GM12878 (cell line): ENCODE results near the gene PTPRN2. TPM values are rescaled to one million over a fixed set of nuclear protein-coding genes. Genes with fewer than 3 reads are reported as not detected.

Experiments used
- ATAC-seq: fragments of 200-7000 bp; cut with Tn5 transposase; 3 replicates; pipeline ENCODE4 v1.9.1; 2020; ENCODE audit warnings: mild to moderate bottlenecking, moderate library complexity
- BruUV-seq: library from RNA; stranded (reverse); fragments of 400-500 nt; replicated peaks from 2 replicates; lab custom pipeline; 2021; lab: Mats Ljungman, UMichigan
- CTCF ChIA-PET: fragments of 300-600 bp; sonication (Branson Sonifier 250); formaldehyde crosslinking; extraction: SDS; loops from one replicate; lab custom pipeline; 2021; ENCODE audit warnings: inconsistent platforms; lab: Yijun Ruan, JAX
- POLR2A ChIA-PET: fragments of 350-600 bp; formaldehyde crosslinking; extraction: SDS; loops from one replicate; lab custom pipeline; 2021; ENCODE audit warnings: inconsistent platforms; lab: Charles Lee
- RAD21 ChIA-PET: fragments of 300-600 bp; sonication (Branson Sonifier 250); formaldehyde crosslinking; loops from one replicate; lab custom pipeline; 2023; ENCODE audit warnings: antibody characterized with exemption; ENCODE audit not compliant: unreplicated experiment; lab: Charles Lee
- SMC1A ChIA-PET: fragments of 300-600 bp; sonication (Branson Sonifier 250); formaldehyde crosslinking; loops from one replicate; lab custom pipeline; 2023; ENCODE audit not compliant: unreplicated experiment, uncharacterized antibody; lab: Charles Lee
- DNase-seq: peaks from one replicate; pipeline ENCODE4 v3.0.0-alpha.2; 2011; ENCODE audit warnings: low read depth, low spot score
- FAIRE-seq: peaks from 3 replicates; lab custom pipeline; 2011; peaks lifted over from hg19 to GRCh38; lab: Jason Lieb, UNC
- H2AFZ ChIP-seq: 2 replicates; pipeline ENCODE4 v1.6.0; 2011; ENCODE audit warnings: low read depth, low read length, control low read depth; ENCODE audit not compliant: control insufficient read depth
- H3K27ac ChIP-seq: 2 replicates; pipeline ENCODE4 v1.5.1; 2011; ENCODE audit warnings: control low read depth; ENCODE audit not compliant: control insufficient read depth, insufficient read depth
- H3K27me3 ChIP-seq, 2 experiments: replicated peaks in 1 of 2; 2 replicates each; pipeline versions ENCODE4 v1.6.0 to v1.6.1; 2011; ENCODE audit warnings: low read length in 1 of 2; ENCODE audit not compliant: control insufficient read depth in 2 of 2, insufficient read depth in 2 of 2
- H3K36me3 ChIP-seq, 2 experiments: 2 replicates each; pipeline ENCODE4 v1.5.1; 2011; ENCODE audit warnings: low read length in 1 of 2; ENCODE audit not compliant: control insufficient read depth in 2 of 2, insufficient read depth in 2 of 2
- H3K4me1 ChIP-seq: 2 replicates; pipeline ENCODE4 v1.6.1; 2011; ENCODE audit warnings: mild to moderate bottlenecking, low read length, moderate library complexity, mixed read lengths; ENCODE audit not compliant: control insufficient read depth, insufficient read depth
- H3K4me2 ChIP-seq: 2 replicates; pipeline ENCODE4 v1.6.0; 2011; ENCODE audit warnings: control low read depth; ENCODE audit not compliant: control insufficient read depth, insufficient read depth
- H3K4me3 ChIP-seq: fragments of 200-600 bp; sonication (generic); 2 replicates; pipeline ENCODE4 v1.5.1; 2016
- H3K79me2 ChIP-seq: 2 replicates; pipeline ENCODE4 v1.6.0; 2011; ENCODE audit warnings: low read length; ENCODE audit not compliant: control insufficient read depth, insufficient read depth
- H3K9ac ChIP-seq: 2 replicates; pipeline ENCODE4 v1.8.0; 2011; ENCODE audit warnings: low read length, control low read depth, mixed read lengths; ENCODE audit not compliant: control insufficient read depth, insufficient read depth
- H3K9me3 ChIP-seq: replicated peaks from 3 replicates; pipeline ENCODE4 v1.5.1; 2011; ENCODE audit warnings: mild to moderate bottlenecking, low read length; ENCODE audit not compliant: control insufficient read depth, insufficient read depth
- H4K20me1 ChIP-seq: 2 replicates; pipeline ENCODE4 v1.6.0; 2011; ENCODE audit not compliant: control insufficient read depth, insufficient read depth
- HSF1 ChIP-seq: fragments of 150-350 bp; IDR thresholded peaks from 2 replicates; pipeline ENCODE4 v1.6.1; 2014; ENCODE audit warnings: mild to moderate bottlenecking, low read depth, low read length
- NFYA ChIP-seq: IDR thresholded peaks from 2 replicates; pipeline ENCODE4 v1.6.1; 2011; ENCODE audit warnings: low read depth, mild to moderate bottlenecking, low read length, improper control_type of control experiment, borderline replicate concordance
- NR2F1 ChIP-seq: fragments of 450-650 bp; conservative IDR thresholded peaks from 2 replicates; pipeline ENCODE4 v1.6.1; 2017; ENCODE audit warnings: mild to moderate bottlenecking
- RAD51 ChIP-seq: fragments of 450-650 bp; IDR thresholded peaks from 2 replicates; pipeline ENCODE4 v1.6.1; 2016; ENCODE audit warnings: moderate library complexity, mild to moderate bottlenecking, inconsistent platforms
- RB1 ChIP-seq: fragments of 450-650 bp; formaldehyde crosslinking; IDR thresholded peaks from 2 replicates; pipeline ENCODE4 v1.6.1; 2017; ENCODE audit warnings: mild to moderate bottlenecking, borderline replicate concordance
- SMAD5 ChIP-seq: IDR thresholded peaks from 2 replicates; pipeline ENCODE4 v1.6.1; 2016; ENCODE audit warnings: antibody characterized with exemption, low read depth
- ZNF274 ChIP-seq: IDR thresholded peaks from one replicate; pipeline ENCODE4 v1.8.0; 2011; ENCODE audit not compliant: insufficient read length, insufficient read depth
- ZNF622 ChIP-seq: fragments of 450-650 bp; IDR thresholded peaks from 2 replicates; pipeline ENCODE4 v1.6.1; 2017; ENCODE audit warnings: mild to moderate bottlenecking, inconsistent platforms
- ZZZ3 ChIP-seq: IDR thresholded peaks from 2 replicates; pipeline ENCODE4 v1.6.1; 2011; ENCODE audit warnings: low read depth; ENCODE audit not compliant: control insufficient read depth, insufficient read length
- WGBS: methylation state at CpG from one replicate; pipeline ENCODE4 v1.1.6; 2016; ENCODE audit warnings: low lambda C conversion rate; ENCODE audit not compliant: insufficient replicate concordance, insufficient coverage; ENCODE audit errors: missing lambda C conversion rate; 5-methylcytosine and 5-hydroxymethylcytosine counted together
- in situ Hi-C: fragments of 300-500 bp; cut with MboI; formaldehyde crosslinking; loops from 9 replicates; pipeline ENCODE4 v1.14.3; 2018; ENCODE audit warnings: mixed read lengths
- intact Hi-C: fragments of 100-400 bp; cut with micrococcal nuclease; formaldehyde crosslinking; loops from one replicate; pipeline ENCODE4 v1.14.2; 2022; ENCODE audit not compliant: unreplicated experiment
- polyA plus RNA-seq, 11 experiments: library from polyadenylated mRNA; depleted of rRNA in 4 of 11; unstranded in 6 of 11; stranded (reverse) in 5 of 11; fragments of >200 nt; fragmentation: Nextera tagmentation in 4 of 11; fragmentation: Illumina TruSeq in 1 of 11; extraction: Ambion mirVana in 4 of 11; extraction: Trizol in 1 of 11; gene quantifications; 1 replicate in 1 of 11; 2 replicates in 10 of 11; pipeline versions ENCODE4 v1.2.1 to v1.2.3, GENCODE V29; 2011 to 2016; ENCODE audit warnings: inconsistent platforms in 2 of 11, missing spikeins in 2 of 11, low read depth in 1 of 11
- total RNA-seq, 4 experiments: library from RNA; depleted of rRNA in 3 of 4; stranded (reverse); fragments of >200 nt in 3 of 4; fragmentation: Illumina TruSeq in 1 of 4; extraction: Trizol in 1 of 4; gene quantifications; 2 replicates each; pipeline versions ENCODE4 v1.2.1 to v1.2.3, GENCODE V29; 2013 to 2021
- TF ChIP-seq, protein P1 (sequence below): fragments of 450-650 bp; conservative IDR thresholded peaks from 2 replicates; pipeline ENCODE4 v1.6.1; 2017; ENCODE audit warnings: mild to moderate bottlenecking, moderate library complexity
- TF ChIP-seq, protein P2 (sequence below): fragments of 450-650 bp; IDR thresholded peaks from 2 replicates; pipeline ENCODE4 v1.6.1; 2017; ENCODE audit warnings: antibody characterized with exemption, mild to moderate bottlenecking, moderate library complexity

Gene PTPRN2
- total and polyA plus RNA-seq, 10 of the 15 experiments (the other 5 are each of a cell fraction or from before 2014, with no cell fraction given): 5.4 TPM; not detected in 9

- in situ Hi-C loops: no loop called here
- H3K4me2 ChIP-seq: no peak overlapping the region
- no peak for TF ChIP-seq NFYA
- TF ChIP-seq ZNF622: no peak
- TF ChIP-seq ZNF274: no peak
- no peak for TF ChIP-seq SMAD5
- TF ChIP-seq RAD51: no peak
- TF ChIP-seq, protein P1, sequence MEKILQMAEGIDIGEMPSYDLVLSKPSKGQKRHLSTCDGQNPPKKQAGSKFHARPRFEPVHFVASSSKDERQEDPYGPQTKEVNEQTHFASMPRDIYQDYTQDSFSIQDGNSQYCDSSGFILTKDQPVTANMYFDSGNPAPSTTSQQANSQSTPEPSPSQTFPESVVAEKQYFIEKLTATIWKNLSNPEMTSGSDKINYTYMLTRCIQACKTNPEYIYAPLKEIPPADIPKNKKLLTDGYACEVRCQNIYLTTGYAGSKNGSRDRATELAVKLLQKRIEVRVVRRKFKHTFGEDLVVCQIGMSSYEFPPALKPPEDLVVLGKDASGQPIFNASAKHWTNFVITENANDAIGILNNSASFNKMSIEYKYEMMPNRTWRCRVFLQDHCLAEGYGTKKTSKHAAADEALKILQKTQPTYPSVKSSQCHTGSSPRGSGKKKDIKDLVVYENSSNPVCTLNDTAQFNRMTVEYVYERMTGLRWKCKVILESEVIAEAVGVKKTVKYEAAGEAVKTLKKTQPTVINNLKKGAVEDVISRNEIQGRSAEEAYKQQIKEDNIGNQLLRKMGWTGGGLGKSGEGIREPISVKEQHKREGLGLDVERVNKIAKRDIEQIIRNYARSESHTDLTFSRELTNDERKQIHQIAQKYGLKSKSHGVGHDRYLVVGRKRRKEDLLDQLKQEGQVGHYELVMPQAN: no peak
- no peak for TF ChIP-seq ZZZ3
- TF ChIP-seq, protein P2, sequence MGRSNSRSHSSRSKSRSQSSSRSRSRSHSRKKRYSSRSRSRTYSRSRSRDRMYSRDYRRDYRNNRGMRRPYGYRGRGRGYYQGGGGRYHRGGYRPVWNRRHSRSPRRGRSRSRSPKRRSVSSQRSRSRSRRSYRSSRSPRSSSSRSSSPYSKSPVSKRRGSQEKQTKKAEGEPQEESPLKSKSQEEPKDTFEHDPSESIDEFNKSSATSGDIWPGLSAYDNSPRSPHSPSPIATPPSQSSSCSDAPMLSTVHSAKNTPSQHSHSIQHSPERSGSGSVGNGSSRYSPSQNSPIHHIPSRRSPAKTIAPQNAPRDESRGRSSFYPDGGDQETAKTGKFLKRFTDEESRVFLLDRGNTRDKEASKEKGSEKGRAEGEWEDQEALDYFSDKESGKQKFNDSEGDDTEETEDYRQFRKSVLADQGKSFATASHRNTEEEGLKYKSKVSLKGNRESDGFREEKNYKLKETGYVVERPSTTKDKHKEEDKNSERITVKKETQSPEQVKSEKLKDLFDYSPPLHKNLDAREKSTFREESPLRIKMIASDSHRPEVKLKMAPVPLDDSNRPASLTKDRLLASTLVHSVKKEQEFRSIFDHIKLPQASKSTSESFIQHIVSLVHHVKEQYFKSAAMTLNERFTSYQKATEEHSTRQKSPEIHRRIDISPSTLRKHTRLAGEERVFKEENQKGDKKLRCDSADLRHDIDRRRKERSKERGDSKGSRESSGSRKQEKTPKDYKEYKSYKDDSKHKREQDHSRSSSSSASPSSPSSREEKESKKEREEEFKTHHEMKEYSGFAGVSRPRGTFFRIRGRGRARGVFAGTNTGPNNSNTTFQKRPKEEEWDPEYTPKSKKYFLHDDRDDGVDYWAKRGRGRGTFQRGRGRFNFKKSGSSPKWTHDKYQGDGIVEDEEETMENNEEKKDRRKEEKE: no peak
- TF ChIP-seq HSF1: no peak
- no peak for TF ChIP-seq NR2F1
- TF ChIP-seq RB1: no peak
- TF ChIP-seq, all 136 proteins: peak for 0
- ChIA-PET RAD21 (no interaction called here), POLR2A (no interaction called here), SMC1A (no interaction called here), CTCF (no interaction called here)
- H2AFZ ChIP-seq: no peak overlapping the region
- no peak overlapping the region for H3K4me3 ChIP-seq
- no TSS peak for BruUV-seq
- ATAC-seq (no peak), DNase-seq (no peak), FAIRE-seq (no peak)
- H3K4me1 ChIP-seq: no peaks in the 10 kb centered on the region
- H3K9me3 ChIP-seq: peaks cover 3% of the 10 kb centered on the region; the same call in 1 of the 3 replicates
- no peaks in the 10 kb centered on the region for H3K79me2 ChIP-seq
- no peak overlapping the region for H3K27ac ChIP-seq
- no peak overlapping the region for H3K9ac ChIP-seq
- no peaks in the 10 kb centered on the region for H4K20me1 ChIP-seq
- H3K27me3 ChIP-seq: no peaks in the 10 kb centered on the region
- 63% methylated on average over 33 of the region's 48 CpGs for WGBS
- intact Hi-C loops: no loop called here
- H3K36me3 ChIP-seq: no peaks in the 10 kb centered on the region
These were observed 829.7 kb downstream of the PTPRN2 start for GRCh38 chr7:157757776-157758467.
